ENCODE results near the gene PPIL1.

PPIL1 gene

GRCh38 chr6:36833182-36833789 is 41.3 kb downstream of the PPIL1 start:
- H3K4me3 ChIP-seq (ENCODE audit: low read depth, low read length, poor library complexity, severe bottlenecking), result no peak overlapping the region

GRCh38 chr6:36832313-36832712 is 42.3 kb downstream of the PPIL1 start:
- Histone ChIP-seq H3K79me2 (ENCODE audit: insufficient read depth, low read length) (no peaks in the 10 kb centered on the region), H3F3A (ENCODE audit: insufficient read depth, low read length) (no peaks in the 10 kb centered on the region), H3K36me3 (ENCODE audit: insufficient read depth, low read length) (no peaks in the 10 kb centered on the region; the same call in 1 of the 2 replicates), H3K4me3 (ENCODE audit: low read depth, low read length, poor library complexity, severe bottlenecking) (no peak overlapping the region), H3K27me3 (ENCODE audit: insufficient read depth, low read length) (no peaks in the 10 kb centered on the region; the same call in 1 of the 2 replicates), H3K4me1 (ENCODE audit: insufficient read depth, low read length, severe bottlenecking) (no peaks in the 10 kb centered on the region), H3K27ac (ENCODE audit: low read depth, low read length, poor library complexity, severe bottlenecking) (no peak overlapping the region), H3K9ac (ENCODE audit: low read length) (no peak overlapping the region), H3K4me2 (ENCODE audit: low read length) (no peak overlapping the region), H2AFZ (ENCODE audit: low read length) (no peak overlapping the region), H3K9me3 (ENCODE audit: low read length) (peaks cover 7% of the 10 kb centered on the region), H4K20me1 (ENCODE audit: insufficient read depth, low read length) (no peaks in the 10 kb centered on the region), H3K9me2 (ENCODE audit: low read depth, low read length) (no peaks in the 10 kb centered on the region)
- no peak for TF ChIP-seq EZH2 (IDR thresholded peaks at IDR 0.05; ENCODE audit: borderline replicate concordance, low read length)
- TF ChIP-seq CTCF (IDR thresholded peaks at IDR 0.05; ENCODE audit: low read length), result no peak

More at GRCh38 chr6:36833182-36833789, 41.3 kb downstream of the PPIL1 start:
- H3K27me3 ChIP-seq (ENCODE audit: insufficient read depth, low read length), result no peaks in the 10 kb centered on the region; the same call in 1 of the 2 replicates
- no peak overlapping the region for H3K9ac ChIP-seq (ENCODE audit: low read length)
- H3K4me1 ChIP-seq (ENCODE audit: insufficient read depth, low read length, severe bottlenecking), result no peaks in the 10 kb centered on the region
- no peak for TF ChIP-seq EZH2 (IDR thresholded peaks at IDR 0.05; ENCODE audit: borderline replicate concordance, low read length)
- TF ChIP-seq CTCF (IDR thresholded peaks at IDR 0.05; ENCODE audit: low read length), result no peak
- no peaks in the 10 kb centered on the region for H4K20me1 ChIP-seq (ENCODE audit: insufficient read depth, low read length)
- no peaks in the 10 kb centered on the region for H3F3A ChIP-seq (ENCODE audit: insufficient read depth, low read length)
- H2AFZ ChIP-seq (ENCODE audit: low read length), result no peak overlapping the region
- no peak overlapping the region for H3K27ac ChIP-seq (ENCODE audit: low read depth, low read length, poor library complexity, severe bottlenecking)
- no peaks in the 10 kb centered on the region for H3K79me2 ChIP-seq (ENCODE audit: insufficient read depth, low read length)
- H3K4me2 ChIP-seq (ENCODE audit: low read length), result no peak overlapping the region
- H3K9me3 ChIP-seq (ENCODE audit: low read length), result peaks cover 7% of the 10 kb centered on the region
- H3K36me3 ChIP-seq (ENCODE audit: insufficient read depth, low read length), result no peaks in the 10 kb centered on the region; the same call in 1 of the 2 replicates
- H3K9me2 ChIP-seq (ENCODE audit: low read depth, low read length), result no peaks in the 10 kb centered on the region

- H4K20me1 ChIP-seq (ENCODE audit: insufficient read depth, low read length), result no peaks in the 10 kb centered on the region
- peaks cover 7% of the 10 kb centered on the region for H3K9me3 ChIP-seq (ENCODE audit: low read length)
- H2AFZ ChIP-seq (ENCODE audit: low read length), result no peak overlapping the region
- no peaks in the 10 kb centered on the region for H3K9me2 ChIP-seq (ENCODE audit: low read depth, low read length)
- H3K27me3 ChIP-seq (ENCODE audit: insufficient read depth, low read length), result peaks cover 3% of the 10 kb centered on the region; the same call in 1 of the 2 replicates
- no peaks in the 10 kb centered on the region for H3K4me1 ChIP-seq (ENCODE audit: insufficient read depth, low read length, severe bottlenecking)
- H3K36me3 ChIP-seq (ENCODE audit: insufficient read depth, low read length), result no peaks in the 10 kb centered on the region; the same call in 1 of the 2 replicates
- H3K4me3 ChIP-seq (ENCODE audit: low read depth, low read length, poor library complexity, severe bottlenecking), result no peak overlapping the region
- H3K9ac ChIP-seq (ENCODE audit: low read length), result no peak overlapping the region
- no peak overlapping the region for H3K4me2 ChIP-seq (ENCODE audit: low read length)
- H3K79me2 ChIP-seq (ENCODE audit: insufficient read depth, low read length), result no peaks in the 10 kb centered on the region
- H3K27ac ChIP-seq (ENCODE audit: low read depth, low read length, poor library complexity, severe bottlenecking), result no peak overlapping the region
- H3F3A ChIP-seq (ENCODE audit: insufficient read depth, low read length), result no peaks in the 10 kb centered on the region
- TF ChIP-seq CTCF (IDR thresholded peaks at IDR 0.05; ENCODE audit: low read length) (no peak), EZH2 (IDR thresholded peaks at IDR 0.05; ENCODE audit: borderline replicate concordance, low read length) (no peak)
Observed at GRCh38 chr6:36830577-36830976, 44.0 kb downstream of the PPIL1 start.
